KOPT-K1 (cell line): ENCODE results near the gene ACOX2.

Source experiments
- H3K27ac ChIP-seq: fragments of 200-600 bp; sonication (generic); 2 replicates; pipeline ENCODE4 v1.5.1; 2016; ENCODE audit warnings: antibody characterized with exemption, mild to moderate bottlenecking, low read depth, low read length; ENCODE audit not compliant: poor library complexity, severe bottlenecking
- H3K36me3 ChIP-seq: fragments of 200-600 bp; sonication (generic); 2 replicates; pipeline ENCODE4 v1.5.1; 2017; ENCODE audit warnings: antibody characterized with exemption, mild to moderate bottlenecking, low read length, moderate library complexity; ENCODE audit not compliant: insufficient read depth
- H3K9me3 ChIP-seq: fragments of 200-600 bp; sonication (generic); 2 replicates; pipeline ENCODE4 v1.5.1; 2017; ENCODE audit warnings: antibody characterized with exemption, low read length, mild to moderate bottlenecking; ENCODE audit not compliant: insufficient read depth, poor library complexity, severe bottlenecking

The ACOX2 gene

GRCh38 chr3:58463181-58463941 lies 73.6 kb downstream of the ACOX2 start:
- Histone ChIP-seq H3K27ac (no peak overlapping the region), H3K36me3 (no peaks in the 10 kb centered on the region), H3K9me3 (no peaks in the 10 kb centered on the region)

- Histone ChIP-seq H3K9me3 (no peaks in the 10 kb centered on the region), H3K27ac (no peak overlapping the region), H3K36me3 (no peaks in the 10 kb centered on the region)
Measured at GRCh38 chr3:58462829-58463180, 74.2 kb downstream of the ACOX2 start.

GRCh38 chr3:58459160-58459559 lies 77.8 kb downstream of the ACOX2 start:
- peaks cover 17% of the 10 kb centered on the region for H3K9me3 ChIP-seq
- no peak overlapping the region for H3K27ac ChIP-seq
- H3K36me3 ChIP-seq = no peaks in the 10 kb centered on the region
